Kasumi-1 (cell line): ENCODE data around the gene INAFM1.
"Not testable (repeated sequence)": the region's sequence is repeated elsewhere in the genome, so short reads cannot be mapped to it uniquely, and the experiment has no call there.

ENCODE experiments used
- DNase-seq, 2 experiments: peaks; one replicate each; lab custom pipeline; 2025; lab: John Stamatoyannopoulos, UW

Gene INAFM1

DNA sequence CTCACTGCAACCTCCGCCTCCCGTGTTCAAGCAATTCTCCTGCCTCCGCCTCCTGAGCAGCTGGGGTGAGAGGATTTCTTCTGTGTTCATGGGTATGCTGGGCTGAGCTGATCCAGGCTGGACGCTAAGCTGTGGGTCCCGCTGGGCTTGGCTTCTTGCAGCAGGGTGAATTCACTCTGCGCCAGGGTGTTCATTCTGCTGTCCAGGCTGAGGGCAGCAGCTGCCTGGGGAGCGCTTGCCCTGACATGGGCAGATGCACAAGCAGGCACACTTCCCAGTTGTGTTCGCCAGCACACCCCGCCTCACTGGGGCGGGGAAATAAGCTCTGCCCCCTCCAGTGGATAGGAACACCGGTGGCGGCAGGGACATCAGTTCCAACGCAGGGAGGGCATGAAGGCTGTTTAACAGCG is 7.3 kb upstream of the INAFM1 start:
- no peak for DNase-seq

DNA sequence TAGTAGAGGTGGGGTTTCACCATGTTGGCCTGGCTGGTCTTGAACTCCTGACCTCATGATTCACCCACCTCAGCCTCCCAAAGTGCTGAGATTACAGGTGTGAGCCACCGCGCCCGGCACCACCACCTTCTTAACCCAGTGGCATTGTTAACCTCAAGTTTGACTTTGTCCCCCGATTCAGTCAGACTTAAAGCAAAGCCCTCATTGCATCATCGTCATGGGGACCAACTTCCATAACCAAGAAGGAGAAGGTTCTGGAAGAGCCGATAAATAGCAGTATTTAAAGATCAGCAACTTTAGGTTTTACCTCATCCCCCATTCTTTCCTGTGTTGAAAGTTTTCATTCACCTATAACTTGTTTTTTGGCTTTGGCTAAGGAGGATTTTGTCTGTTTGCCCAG is 6.7 kb upstream of the INAFM1 start:
- no peak for DNase-seq

DNA sequence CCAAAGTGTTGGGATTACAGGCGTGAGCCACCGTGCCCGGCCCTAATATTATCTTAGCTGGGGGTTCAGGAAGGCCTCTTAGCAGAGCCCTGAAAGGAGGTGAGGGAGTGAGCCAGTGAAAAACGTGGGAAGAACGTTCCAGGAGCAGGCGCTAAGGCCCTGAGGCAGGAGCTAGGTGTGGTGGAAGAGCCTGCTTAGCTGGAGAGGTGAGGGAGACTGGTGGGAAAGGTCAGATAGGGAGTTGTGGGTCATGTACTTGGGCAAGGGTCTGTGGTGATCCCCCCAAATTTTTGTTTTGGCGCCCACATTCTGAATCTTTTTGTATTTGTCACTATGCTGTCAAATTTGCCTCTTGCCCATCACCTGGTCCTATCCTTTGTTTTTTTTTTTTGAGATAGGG is 5.1 kb upstream of the INAFM1 start:
- no peak for DNase-seq

DNA sequence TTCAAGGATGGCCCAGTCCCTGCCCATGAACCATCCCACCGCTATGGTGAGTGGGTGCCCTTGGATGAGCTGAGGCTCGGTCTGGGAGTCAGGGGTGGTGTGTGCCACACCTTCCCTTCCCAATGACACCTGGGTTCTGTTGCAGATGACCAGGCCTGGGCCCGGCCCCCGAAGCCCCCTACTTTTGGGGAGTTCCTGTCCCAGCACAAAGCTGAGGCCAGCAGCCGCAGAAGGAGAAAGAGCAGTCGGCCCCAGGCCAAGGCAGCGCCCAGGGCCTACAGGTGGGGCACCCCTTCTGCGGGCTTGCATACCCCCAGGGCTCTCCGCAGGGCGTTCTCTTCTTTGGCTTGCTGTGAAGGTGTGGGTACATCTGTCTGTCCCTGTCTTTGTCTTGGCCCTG is 4.3 kb upstream of the INAFM1 start:
- no peak for DNase-seq

DNA sequence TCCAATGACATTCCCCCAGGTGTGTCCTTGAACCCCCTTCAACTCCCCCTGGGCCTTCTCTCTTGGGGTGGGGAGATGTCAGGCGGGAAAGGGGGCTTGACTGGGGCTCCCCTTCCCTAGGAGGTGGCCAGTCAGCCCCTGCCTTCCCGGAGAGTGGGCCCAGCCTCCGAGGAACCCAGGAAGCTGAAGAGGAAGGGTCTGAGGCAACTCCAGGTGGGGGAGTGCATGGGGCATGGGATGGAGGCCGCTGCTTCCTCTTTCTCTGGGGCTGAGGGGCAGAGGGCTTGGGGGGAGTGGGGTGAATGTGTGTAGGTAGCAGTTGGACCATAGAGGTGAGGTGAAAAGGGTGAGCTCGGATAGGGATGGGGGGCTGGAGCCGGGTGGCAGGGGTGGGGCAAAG is 2.7 kb upstream of the INAFM1 start:
- no peak for DNase-seq

DNA sequence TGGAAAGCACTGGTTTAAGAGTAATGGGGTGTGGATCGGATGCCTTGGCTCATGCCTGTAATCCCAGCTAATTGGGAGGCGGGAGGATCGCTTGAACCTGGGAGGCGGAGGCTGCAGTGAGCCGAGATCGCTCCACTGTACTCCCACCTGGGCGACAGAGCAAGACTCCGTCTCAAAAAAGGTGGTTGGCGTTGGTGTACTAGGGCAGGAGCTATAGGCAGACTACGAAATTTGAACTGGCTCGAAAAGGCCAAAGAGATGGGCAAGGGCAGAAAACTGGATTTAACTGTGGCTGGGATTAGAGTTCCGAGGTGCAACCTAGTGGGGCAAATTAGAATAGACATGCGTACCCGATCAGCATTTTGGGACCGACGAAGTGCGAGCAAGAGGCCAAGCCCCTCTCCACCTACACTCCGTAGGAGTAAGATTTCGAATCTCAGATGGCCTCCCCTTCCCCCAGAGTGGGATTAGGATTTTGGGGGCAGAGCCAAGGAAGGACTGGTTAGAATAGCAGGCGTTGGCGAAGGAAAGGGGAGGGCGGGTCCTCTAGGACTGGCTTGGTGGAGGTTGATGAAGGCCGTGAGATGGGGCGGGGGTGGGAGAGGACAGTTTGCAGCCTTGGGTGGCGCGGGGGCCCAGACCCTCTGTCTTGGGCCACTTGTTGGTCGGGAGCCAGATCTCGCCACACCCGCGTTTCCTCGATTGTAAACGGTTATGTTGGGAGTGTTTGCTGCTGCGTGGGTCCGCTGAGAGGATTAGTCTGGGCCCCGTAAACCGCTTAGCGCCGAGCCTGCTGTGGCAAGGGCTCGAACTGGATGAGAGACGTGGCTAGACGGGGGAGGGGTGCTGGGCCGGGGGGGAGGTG is 2.0 kb upstream of the INAFM1 start:
- peak; percentile 63 for DNase-seq

DNA sequence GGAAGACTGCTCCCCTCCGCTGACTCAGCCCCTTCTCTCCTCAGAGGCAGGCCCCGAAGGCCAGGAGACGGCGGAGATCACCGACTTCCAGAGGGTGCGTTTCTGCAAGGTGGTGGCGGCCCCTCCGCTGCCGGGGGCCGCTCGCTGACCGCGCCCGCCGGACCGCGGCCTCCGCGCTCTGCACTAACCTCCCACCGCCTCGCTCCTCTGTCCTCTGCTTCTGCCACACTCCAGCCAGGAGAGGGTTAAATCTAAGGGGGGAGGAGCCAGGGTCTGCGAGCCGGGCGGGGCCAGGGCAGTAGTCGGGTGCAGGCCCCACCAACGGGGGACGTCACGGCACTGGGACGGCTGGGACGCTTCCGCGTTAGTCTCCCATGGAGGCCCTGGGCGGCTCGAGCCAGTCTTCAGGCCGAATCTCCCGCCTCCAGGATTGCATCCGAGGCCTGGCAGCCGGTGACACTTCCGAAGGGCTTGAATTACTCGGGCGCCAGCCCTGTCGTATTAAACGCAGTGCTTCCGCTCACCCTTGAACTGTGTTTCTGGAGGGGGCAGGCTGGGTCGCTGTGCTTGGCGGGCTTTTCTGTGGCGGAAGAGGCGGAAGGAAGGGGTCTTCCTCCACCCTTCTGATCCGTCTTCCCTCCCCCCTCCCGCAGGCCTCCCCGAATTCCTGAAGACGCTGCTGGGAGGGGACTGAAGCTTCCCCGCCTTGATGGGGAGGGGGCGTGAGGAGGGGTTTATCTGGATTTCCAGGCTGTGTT is 1.2 kb upstream of the INAFM1 start:
- peak; percentile 85 to 86 for DNase-seq

DNA sequence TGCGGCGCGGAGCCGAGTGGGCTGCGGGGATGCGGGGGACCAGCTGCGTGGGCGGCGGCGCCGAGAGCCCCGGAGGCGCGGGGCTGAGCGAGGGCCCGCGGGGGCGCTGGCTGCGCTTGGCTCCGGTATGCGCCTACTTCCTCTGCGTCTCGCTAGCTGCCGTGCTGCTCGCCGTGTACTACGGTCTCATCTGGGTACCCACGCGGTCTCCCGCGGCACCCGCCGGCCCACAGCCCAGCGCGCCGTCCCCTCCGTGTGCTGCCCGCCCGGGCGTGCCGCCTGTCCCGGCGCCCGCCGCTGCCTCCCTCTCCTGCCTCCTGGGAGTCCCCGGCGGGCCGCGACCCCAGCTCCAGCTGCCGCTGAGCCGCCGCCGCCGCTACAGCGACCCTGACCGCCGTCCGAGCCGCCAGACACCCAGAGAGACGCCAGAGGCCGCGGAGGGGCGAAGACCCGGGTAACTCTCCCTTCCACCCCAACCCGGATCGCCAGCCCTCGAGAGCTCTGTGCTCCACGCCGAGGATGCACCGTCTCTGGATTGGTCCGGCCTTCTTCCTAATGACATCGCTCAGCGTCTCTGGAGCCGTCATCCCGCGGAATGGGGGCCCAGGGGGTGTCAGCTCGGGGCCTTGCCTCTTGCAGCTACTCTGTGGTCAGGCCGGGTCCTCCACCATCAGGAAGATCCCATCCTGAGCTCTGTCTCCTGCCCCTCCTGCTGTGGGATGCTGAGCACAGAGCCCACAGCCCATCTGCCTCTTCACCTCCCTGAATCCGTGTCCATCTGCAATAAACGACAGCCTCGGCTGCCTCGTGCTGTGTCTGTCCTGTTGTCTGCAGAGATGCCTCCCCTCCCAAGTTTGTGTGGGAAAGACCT is 441 bp downstream of the INAFM1 start:
- DNase-seq: no peak

DNA sequence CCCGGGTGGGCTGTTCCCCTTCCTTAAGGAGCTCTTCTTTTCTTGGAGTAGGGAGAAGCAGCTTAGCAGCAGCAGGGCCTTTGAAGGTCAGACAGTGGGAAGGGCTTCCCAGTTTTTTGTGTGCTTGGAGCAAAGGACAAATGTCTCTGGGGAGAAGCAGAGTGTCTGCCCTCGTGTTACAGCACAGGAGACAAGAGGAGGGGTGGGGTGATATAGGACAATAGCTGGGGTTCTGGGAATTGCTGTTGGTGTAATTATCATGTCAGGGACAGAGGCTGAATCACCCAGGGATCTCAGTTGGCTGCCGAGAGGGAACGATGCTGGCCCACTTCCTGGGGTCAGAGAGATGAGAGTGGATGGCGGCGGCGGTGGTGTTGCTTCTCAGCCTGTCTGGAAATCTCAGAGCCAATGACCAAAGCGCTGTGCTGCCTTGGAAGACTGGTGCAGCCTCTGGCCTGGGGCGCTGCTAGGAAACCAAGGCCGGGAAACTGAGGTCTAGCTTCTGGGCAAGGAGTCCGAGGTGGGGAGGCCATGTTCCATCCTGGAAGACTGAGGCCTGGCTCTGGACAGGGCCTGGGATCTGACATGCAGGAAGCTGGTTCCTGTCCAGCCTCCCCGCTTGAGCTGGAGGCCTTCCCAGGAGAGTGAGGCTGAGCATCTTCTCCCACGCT is 1.2 kb downstream of the INAFM1 start:
- no peak for DNase-seq

DNA sequence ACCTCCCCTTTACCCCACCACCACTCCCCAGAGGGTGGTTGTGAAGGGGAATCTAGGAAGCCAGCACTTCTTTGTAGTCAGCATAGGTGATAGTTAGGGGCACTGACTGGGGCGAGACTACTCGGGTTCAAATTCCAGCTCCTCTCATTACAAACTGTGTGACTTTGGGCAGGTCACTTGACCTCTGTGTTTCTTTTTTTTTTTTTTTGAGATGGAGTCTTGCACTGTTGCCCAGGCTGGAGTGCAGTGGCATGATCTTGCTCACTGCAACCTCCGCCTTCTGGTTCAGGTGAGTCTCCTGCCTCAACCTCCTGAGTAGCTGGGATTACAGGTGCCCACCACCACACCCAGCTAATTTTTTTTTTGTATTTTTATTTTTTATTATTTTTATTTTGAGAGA is 1.8 kb downstream of the INAFM1 start:
- DNase-seq: not testable (repeated sequence)

DNA sequence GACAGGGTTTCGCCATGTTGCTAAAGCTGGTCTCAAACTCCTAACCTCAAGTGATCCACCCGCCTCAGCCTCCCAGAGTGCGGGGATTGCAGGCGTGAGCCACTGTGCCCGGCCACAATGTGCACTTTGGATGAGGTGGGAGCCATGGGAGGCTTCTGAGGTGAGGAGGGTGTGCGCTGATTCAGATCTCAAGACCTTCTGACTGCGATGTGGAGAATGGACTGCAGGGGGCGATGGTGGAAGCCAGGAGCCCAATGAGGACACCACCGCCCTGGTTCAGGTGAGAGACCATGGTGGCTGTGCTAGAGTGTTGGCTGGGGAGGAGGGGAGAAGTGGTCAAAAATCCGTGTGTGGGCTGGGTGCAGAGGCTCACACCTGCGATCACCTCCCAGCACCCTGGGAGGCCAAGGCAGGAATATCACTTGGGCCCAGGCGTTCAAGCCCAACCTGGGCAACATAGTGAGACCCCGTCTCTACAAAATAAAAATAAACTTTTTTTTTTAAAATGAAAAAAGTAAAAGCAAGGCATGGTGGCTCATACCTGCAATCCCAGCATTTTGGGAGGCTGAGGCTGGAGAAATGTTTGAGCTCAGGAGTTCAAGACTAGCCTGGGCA is 5.6 kb downstream of the INAFM1 start:
- peak; percentile 23 to 38 for DNase-seq

DNA sequence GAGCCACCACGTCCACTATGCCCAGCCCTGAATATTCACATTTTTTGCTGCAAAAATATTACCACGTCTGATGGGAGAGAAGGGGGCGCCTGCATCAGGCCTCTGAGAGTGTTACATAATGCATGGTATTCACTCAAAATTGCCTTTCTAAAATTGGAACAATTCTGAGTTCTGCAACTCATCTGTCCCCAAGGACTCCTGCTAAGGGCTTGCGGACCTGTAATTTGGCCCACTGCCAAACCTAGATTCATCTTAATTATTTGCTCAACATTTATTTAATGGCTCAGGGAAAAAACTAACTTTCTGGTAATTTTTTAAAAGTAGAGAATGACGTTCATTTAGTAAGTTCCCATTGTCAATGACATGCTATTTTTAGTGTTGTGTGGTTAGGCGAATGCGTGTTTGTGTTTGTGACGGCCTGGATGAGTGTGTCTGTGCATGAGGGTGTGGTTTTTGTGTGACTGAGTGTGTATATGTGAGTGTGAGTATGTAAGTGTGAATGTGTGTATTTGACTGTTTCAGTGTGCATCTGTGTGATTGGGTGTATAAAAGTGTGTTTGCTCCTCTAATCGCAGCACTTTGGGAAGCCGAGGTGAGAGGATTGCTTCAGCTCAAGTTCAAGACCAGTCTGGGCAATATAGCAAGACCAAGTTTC is 8.8 kb downstream of the INAFM1 start:
- no peak for DNase-seq

DNA sequence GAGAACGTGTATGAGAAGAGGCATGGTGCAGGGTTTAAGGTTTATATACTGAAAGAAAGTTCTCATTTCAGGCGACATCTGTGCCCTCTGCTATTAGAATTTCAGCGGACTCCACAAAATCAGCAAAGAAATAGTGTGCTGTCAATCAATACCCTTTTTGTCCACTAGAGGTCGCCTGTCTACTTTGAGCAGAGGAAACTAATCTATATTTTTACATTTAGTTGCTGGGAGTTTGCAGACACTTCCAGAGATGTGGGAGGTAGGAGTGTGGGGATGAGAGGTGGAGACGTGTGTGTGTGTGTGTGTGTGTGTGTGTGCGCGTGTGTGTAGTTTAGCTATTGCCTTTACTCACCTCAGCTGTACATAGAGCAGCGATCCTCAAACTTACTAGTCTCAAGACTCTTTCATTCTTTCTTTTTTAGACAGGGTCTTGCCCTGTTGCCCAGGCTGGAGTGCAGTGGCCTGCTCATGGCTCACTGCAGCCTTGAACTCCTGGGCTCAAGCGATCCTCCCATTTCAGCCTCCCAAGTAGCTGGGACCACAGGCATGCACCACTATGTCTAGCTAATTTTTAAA is 9.7 kb downstream of the INAFM1 start:
- DNase-seq: peak; percentile 72 to 84

DNA sequence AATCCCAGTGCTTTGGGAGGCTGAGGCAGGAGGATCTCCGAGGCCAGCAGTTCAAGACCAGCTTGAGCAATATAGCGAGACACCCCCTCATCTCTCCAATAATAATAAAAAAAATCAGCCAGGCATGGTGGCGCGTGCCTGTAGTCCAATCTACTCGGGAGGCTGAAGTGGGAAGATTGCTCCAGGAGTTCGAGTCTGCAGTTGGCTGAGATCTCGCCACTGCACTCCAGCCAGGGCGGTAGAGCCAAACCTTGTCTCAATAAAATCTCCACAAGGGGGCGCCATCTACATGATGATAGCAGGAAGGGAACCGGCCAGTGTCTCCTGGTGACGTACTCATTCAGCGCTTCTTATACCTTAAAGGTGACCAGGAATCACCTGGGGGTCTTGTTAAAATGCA is 21.4 kb downstream of the INAFM1 start:
- DNase-seq: peak; percentile 83 to 85

DNA sequence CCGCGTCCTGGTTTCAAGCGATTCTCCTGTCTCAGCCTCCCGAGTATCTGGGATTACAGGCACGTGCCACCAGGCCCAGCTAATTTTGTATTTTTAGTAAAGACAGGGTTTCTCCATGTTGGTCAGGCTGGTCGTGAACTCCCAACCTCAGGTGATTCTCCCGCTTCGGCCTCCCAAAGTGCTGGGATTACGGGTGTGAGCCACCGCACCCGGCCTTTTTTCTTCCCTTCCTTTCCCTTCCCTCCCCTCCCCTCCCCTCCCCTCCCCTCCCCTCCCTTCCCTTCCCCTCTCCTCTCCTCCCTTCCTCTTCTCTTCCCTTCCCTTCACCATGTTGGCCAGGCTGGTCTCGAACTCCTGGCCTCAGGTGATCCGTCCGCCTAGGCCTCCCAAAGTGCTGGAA is 26.2 kb downstream of the INAFM1 start:
- not testable (repeated sequence) for DNase-seq

DNA sequence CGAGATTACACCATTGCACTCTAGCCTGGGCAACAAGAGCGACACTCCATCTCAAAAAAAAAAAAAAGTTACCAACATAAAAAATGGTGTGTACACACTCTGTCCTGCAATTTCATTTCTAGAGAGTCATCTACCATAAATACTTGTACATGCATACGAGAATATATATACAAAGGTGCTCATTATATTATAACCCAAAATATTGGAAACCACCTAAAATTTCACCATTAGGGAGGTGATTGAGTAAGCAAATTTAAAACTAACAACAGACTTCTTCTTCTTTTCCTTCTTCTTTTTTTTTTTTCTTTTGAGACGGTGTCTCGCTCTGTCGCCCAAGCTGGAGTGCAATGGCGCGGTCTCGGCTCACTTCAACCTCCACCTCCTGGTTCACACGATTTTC is 27.6 kb downstream of the INAFM1 start:
- DNase-seq: no peak

DNA sequence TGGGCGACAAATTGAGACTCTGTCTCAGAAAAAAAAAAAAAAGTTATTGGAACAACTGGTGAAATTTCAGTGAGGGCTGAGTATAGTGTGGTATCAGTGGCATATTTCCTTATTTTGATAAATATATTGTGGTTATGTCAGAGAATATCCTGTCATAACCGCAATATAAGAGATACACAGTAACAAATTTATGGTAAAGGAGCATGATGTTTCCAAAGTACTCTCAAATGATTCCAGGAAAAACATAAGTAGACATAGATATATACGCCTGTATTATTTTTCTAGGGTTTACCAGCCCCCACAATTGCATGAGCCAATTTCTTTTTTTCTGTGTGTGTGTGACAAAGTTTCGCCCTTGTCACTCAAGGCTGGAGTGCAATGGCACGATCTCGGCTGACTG is 29.3 kb downstream of the INAFM1 start:
- no peak for DNase-seq

DNA sequence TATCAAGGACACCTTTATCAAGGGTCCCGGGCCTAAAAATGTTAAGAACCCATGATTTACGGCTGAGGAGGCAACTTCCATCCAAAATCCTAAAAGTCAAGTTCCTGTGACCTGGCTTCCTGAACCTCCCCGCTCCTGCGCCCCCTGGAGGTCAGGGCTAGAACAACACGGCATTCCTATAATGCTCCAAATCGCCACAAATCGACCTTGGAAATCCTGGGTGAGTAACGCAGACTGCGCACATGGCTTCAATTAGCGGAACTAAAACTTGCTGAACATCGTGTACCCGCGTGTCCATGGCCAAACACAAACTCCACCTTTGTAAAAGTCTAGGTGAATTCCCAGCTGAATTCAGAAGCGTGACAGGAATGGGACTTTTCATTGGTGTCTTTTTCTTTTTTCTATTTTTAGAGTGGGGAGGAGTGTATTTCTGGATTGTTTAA is 30.6 kb downstream of the INAFM1 start:
- DNase-seq: peak; percentile 41 to 59

DNA sequence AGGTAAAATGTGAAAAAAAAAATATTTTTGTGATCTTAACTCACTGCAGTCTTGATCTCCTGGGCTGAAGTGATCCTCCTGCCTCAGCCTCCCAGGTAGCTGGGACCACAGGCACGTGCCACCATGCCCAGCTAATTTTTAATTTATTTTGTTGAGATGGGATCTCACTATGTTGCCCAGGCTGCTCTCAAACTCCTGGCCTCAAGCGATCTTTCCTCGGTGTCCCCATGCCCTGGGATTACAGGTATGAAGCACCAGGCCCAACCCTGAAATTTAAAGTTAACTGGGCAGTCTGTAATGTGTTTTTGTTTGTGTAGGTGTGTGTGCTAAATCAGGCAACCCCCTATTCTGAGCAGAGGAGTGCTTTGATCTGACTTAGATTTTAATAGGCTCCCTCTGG is 31.6 kb downstream of the INAFM1 start:
- no peak for DNase-seq

DNA sequence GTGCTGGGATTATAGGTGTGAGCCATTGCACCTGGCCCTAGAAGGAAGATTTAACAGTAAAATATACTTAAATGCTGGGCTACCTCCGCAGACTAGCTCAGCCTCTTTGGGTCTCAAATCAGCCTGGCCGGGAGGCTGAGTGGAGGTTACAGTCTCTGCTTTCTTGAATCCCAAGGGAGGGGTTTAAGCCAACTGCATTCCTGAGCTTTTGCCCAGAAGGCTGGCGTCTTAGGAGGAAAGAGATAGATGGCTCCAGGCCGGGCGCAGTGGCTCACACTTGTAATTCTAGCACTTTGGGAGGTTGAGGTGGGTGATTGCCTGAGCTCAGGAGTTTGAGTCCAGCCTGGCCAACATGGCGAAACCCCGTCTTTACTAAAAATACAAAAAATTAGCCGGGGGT is 34.4 kb downstream of the INAFM1 start:
- no peak for DNase-seq
